ENCODE data around the gene C2CD4A. TPM values are rescaled to one million over a fixed set of nuclear protein-coding genes. Genes with fewer than 3 reads are reported as not detected.

Gene C2CD4A
- total RNA-seq, 1 donor: not detected

- Histone ChIP-seq H3K4me3 (ENCODE audit: insufficient read depth, low read length) (no peak overlapping the region), H2AFZ (ENCODE audit: low read length) (no peak overlapping the region), H3K27ac (ENCODE audit: low read depth, low read length) (no peak overlapping the region), H3K9me3 (ENCODE audit: low read depth, low read length) (no peaks in the 10 kb centered on the region), H3K4me2 (ENCODE audit: insufficient read depth, low read length) (no peak overlapping the region), H4K20me1 (ENCODE audit: insufficient read depth, low read length) (no peaks in the 10 kb centered on the region), H3K4me1 (ENCODE audit: insufficient read depth, low read length) (peaks cover 3% of the 10 kb centered on the region), H3K36me3 (ENCODE audit: insufficient read depth, low read length) (no peaks in the 10 kb centered on the region), H3K27me3 (ENCODE audit: insufficient read depth, low read length) (peaks cover 3% of the 10 kb centered on the region), H3K79me2 (ENCODE audit: insufficient read depth, low read length) (no peaks in the 10 kb centered on the region)
- DNase-seq (ENCODE audit: insufficient read length, low spot score, missing footprints): no peak
- no peak for TF ChIP-seq CTCF (IDR thresholded peaks at IDR 0.05; ENCODE audit: extremely low read depth, low read depth, low read length)
Measured at GRCh38 chr15:62083194-62084154, 16.7 kb downstream of the C2CD4A start.

- Histone ChIP-seq H3K4me2 (ENCODE audit: insufficient read depth, low read length) (no peak overlapping the region), H3K27ac (ENCODE audit: low read depth, low read length) (no peak overlapping the region), H3K36me3 (ENCODE audit: insufficient read depth, low read length) (no peaks in the 10 kb centered on the region), H3K79me2 (ENCODE audit: insufficient read depth, low read length) (no peaks in the 10 kb centered on the region), H3K9me3 (ENCODE audit: low read depth, low read length) (no peaks in the 10 kb centered on the region), H2AFZ (ENCODE audit: low read length) (peak overlapping the region; percentile 54), H3K4me3 (ENCODE audit: insufficient read depth, low read length) (no peak overlapping the region), H4K20me1 (ENCODE audit: insufficient read depth, low read length) (no peaks in the 10 kb centered on the region), H3K27me3 (ENCODE audit: insufficient read depth, low read length) (peaks cover 3% of the 10 kb centered on the region), H3K4me1 (ENCODE audit: insufficient read depth, low read length) (peaks cover 3% of the 10 kb centered on the region)
- no peak for TF ChIP-seq CTCF (IDR thresholded peaks at IDR 0.05; ENCODE audit: extremely low read depth, low read depth, low read length)
- no peak for DNase-seq (ENCODE audit: insufficient read length, low spot score, missing footprints)
Measured at GRCh38 chr15:62085740-62086139, 19.0 kb downstream of the C2CD4A start.

GRCh38 chr15:62087671-62088352 lies 21.0 kb downstream of the C2CD4A start:
- H3K4me3 ChIP-seq (ENCODE audit: insufficient read depth, low read length): no peak overlapping the region
- peaks cover 3% of the 10 kb centered on the region for H3K4me1 ChIP-seq (ENCODE audit: insufficient read depth, low read length)
- no peaks in the 10 kb centered on the region for H3K9me3 ChIP-seq (ENCODE audit: low read depth, low read length)
- no peaks in the 10 kb centered on the region for H4K20me1 ChIP-seq (ENCODE audit: insufficient read depth, low read length)
- H3K27ac ChIP-seq (ENCODE audit: low read depth, low read length): no peak overlapping the region
- no peaks in the 10 kb centered on the region for H3K79me2 ChIP-seq (ENCODE audit: insufficient read depth, low read length)
- H3K27me3 ChIP-seq (ENCODE audit: insufficient read depth, low read length): peaks cover 3% of the 10 kb centered on the region
- no peak for TF ChIP-seq CTCF (IDR thresholded peaks at IDR 0.05; ENCODE audit: extremely low read depth, low read depth, low read length)
- DNase-seq (ENCODE audit: insufficient read length, low spot score, missing footprints): peak; percentile 22
- H3K36me3 ChIP-seq (ENCODE audit: insufficient read depth, low read length): no peaks in the 10 kb centered on the region
- peak overlapping the region; percentile 28 for H3K4me2 ChIP-seq (ENCODE audit: insufficient read depth, low read length)
- peak overlapping the region; percentile 45 for H2AFZ ChIP-seq (ENCODE audit: low read length)

GRCh38 chr15:62088353-62088693 lies 21.5 kb downstream of the C2CD4A start:
- H2AFZ ChIP-seq (ENCODE audit: low read length): peak overlapping the region; percentile 45
- H4K20me1 ChIP-seq (ENCODE audit: insufficient read depth, low read length): no peaks in the 10 kb centered on the region
- no peak overlapping the region for H3K4me3 ChIP-seq (ENCODE audit: insufficient read depth, low read length)
- no peaks in the 10 kb centered on the region for H3K36me3 ChIP-seq (ENCODE audit: insufficient read depth, low read length)
- H3K27me3 ChIP-seq (ENCODE audit: insufficient read depth, low read length): no peaks in the 10 kb centered on the region
- TF ChIP-seq CTCF (IDR thresholded peaks at IDR 0.05; ENCODE audit: extremely low read depth, low read depth, low read length): no peak
- H3K4me2 ChIP-seq (ENCODE audit: insufficient read depth, low read length): peak overlapping the region; percentile 28
- H3K9me3 ChIP-seq (ENCODE audit: low read depth, low read length): no peaks in the 10 kb centered on the region
- H3K27ac ChIP-seq (ENCODE audit: low read depth, low read length): no peak overlapping the region
- DNase-seq (ENCODE audit: insufficient read length, low spot score, missing footprints): peak; percentile 56
- no peaks in the 10 kb centered on the region for H3K79me2 ChIP-seq (ENCODE audit: insufficient read depth, low read length)
- H3K4me1 ChIP-seq (ENCODE audit: insufficient read depth, low read length): peaks cover 3% of the 10 kb centered on the region
